A549 (cell line): ENCODE data around the gene CREB3L1.

Source experiments
- HOXB13 ChIP-seq: fragments of 250-450 bp; sonication (Bioruptor Pico); IDR thresholded peaks from 2 replicates; pipeline ENCODE4 v1.5.0; 2020; ENCODE audit warnings: low read depth, mild to moderate bottlenecking, moderate library complexity
- RFX5 ChIP-seq: fragments of 450-650 bp; IDR thresholded peaks from 2 replicates; pipeline ENCODE4 v1.7.1; 2014; ENCODE audit warnings: antibody characterized with exemption, mild to moderate bottlenecking, moderate library complexity
- TF ChIP-seq, protein P1 (sequence below): fragments of 150-350 bp; IDR thresholded peaks from 2 replicates; pipeline ENCODE4 v1.6.1; 2014; ENCODE audit warnings: low read depth, mild to moderate bottlenecking, low read length
- TF ChIP-seq, protein P2 (sequence below): fragments of >200 bp; sonication (Bioruptor Twin); formaldehyde crosslinking; IDR thresholded peaks from 3 replicates; pipeline ENCODE4 v1.5.1; 2016

DNA sequence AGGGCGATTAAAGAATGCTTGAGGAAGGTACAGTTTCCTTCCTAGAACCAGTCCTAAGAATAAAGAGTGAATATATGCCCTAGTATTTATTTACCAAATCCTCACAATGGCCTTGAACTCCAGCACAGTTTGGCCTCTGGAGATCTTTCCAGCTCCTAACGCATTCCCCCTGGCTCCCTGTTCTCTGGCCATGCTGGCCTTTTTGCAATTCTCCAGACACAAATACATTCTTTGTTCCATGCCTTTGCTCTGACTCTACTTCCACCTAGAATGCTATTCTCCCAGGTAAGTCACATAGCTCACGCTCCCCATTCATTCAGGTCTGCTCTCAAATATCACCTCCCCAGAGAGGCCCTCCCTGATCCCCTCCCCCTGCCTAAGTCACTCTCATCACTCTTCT is 66.1 kb downstream of the CREB3L1 start:
- TF ChIP-seq, protein P1, sequence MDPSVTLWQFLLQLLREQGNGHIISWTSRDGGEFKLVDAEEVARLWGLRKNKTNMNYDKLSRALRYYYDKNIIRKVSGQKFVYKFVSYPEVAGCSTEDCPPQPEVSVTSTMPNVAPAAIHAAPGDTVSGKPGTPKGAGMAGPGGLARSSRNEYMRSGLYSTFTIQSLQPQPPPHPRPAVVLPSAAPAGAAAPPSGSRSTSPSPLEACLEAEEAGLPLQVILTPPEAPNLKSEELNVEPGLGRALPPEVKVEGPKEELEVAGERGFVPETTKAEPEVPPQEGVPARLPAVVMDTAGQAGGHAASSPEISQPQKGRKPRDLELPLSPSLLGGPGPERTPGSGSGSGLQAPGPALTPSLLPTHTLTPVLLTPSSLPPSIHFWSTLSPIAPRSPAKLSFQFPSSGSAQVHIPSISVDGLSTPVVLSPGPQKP: no peak
- TF ChIP-seq, protein P2, sequence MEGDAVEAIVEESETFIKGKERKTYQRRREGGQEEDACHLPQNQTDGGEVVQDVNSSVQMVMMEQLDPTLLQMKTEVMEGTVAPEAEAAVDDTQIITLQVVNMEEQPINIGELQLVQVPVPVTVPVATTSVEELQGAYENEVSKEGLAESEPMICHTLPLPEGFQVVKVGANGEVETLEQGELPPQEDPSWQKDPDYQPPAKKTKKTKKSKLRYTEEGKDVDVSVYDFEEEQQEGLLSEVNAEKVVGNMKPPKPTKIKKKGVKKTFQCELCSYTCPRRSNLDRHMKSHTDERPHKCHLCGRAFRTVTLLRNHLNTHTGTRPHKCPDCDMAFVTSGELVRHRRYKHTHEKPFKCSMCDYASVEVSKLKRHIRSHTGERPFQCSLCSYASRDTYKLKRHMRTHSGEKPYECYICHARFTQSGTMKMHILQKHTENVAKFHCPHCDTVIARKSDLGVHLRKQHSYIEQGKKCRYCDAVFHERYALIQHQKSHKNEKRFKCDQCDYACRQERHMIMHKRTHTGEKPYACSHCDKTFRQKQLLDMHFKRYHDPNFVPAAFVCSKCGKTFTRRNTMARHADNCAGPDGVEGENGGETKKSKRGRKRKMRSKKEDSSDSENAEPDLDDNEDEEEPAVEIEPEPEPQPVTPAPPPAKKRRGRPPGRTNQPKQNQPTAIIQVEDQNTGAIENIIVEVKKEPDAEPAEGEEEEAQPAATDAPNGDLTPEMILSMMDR: no peak
- TF ChIP-seq RFX5: no peak
- no peak for TF ChIP-seq HOXB13 (CRISPR knock-in tag)
